Gastroesophageal sphincter (tissue), 3 donors: ENCODE measurements around the gene VPS33B.

Experiments
- POLR2A ChIP-seq, 2 donors: fragments of 450-650 bp; IDR thresholded peaks; one replicate each; pipeline ENCODE4 v1.6.1; 2017; ENCODE audit warnings: antibody characterized with exemption in 2 of 2, mild to moderate bottlenecking in 2 of 2, moderate library complexity in 1 of 2
- POLR2AphosphoS5 ChIP-seq: sonication (generic); formaldehyde crosslinking; IDR thresholded peaks from one replicate; pipeline ENCODE4 v1.6.1; 2017; ENCODE audit warnings: antibody characterized with exemption
- TF ChIP-seq, protein P1 (sequence below), 4 experiments: fragments of 200-600 bp in 2 of 4; fragments of 450-650 bp in 2 of 4; sonication (generic) in 1 of 4; IDR thresholded peaks; one replicate each; pipeline ENCODE4 v1.5.1; 2017 to 2019; ENCODE audit warnings: antibody characterized with exemption in 4 of 4, mild to moderate bottlenecking in 2 of 4, moderate library complexity in 2 of 4

GRCh38 chr15:90957031-90957790 lies 65.2 kb downstream of the VPS33B start:
- TF ChIP-seq, protein P1, sequence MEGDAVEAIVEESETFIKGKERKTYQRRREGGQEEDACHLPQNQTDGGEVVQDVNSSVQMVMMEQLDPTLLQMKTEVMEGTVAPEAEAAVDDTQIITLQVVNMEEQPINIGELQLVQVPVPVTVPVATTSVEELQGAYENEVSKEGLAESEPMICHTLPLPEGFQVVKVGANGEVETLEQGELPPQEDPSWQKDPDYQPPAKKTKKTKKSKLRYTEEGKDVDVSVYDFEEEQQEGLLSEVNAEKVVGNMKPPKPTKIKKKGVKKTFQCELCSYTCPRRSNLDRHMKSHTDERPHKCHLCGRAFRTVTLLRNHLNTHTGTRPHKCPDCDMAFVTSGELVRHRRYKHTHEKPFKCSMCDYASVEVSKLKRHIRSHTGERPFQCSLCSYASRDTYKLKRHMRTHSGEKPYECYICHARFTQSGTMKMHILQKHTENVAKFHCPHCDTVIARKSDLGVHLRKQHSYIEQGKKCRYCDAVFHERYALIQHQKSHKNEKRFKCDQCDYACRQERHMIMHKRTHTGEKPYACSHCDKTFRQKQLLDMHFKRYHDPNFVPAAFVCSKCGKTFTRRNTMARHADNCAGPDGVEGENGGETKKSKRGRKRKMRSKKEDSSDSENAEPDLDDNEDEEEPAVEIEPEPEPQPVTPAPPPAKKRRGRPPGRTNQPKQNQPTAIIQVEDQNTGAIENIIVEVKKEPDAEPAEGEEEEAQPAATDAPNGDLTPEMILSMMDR (IDR thresholded peaks at IDR 0.05) = no peak
- TF ChIP-seq POLR2A (IDR thresholded peaks at IDR 0.05) = no peak
- no peak for TF ChIP-seq POLR2AphosphoS5
